Fibroblast of upper back skin (primary cell): ENCODE data around the gene ERGIC1.
A peak's percentile ranks its signal among the peaks of the same experiment; 100 is the strongest.
"Not testable (repeated sequence)": the region's sequence is repeated elsewhere in the genome, so short reads cannot be mapped to it uniquely, and the experiment has no call there.

Experiments used
- DNase-seq: peaks from one replicate; pipeline ENCODE4 v3.0.0-alpha.2; 2013

The ERGIC1 gene

DNA sequence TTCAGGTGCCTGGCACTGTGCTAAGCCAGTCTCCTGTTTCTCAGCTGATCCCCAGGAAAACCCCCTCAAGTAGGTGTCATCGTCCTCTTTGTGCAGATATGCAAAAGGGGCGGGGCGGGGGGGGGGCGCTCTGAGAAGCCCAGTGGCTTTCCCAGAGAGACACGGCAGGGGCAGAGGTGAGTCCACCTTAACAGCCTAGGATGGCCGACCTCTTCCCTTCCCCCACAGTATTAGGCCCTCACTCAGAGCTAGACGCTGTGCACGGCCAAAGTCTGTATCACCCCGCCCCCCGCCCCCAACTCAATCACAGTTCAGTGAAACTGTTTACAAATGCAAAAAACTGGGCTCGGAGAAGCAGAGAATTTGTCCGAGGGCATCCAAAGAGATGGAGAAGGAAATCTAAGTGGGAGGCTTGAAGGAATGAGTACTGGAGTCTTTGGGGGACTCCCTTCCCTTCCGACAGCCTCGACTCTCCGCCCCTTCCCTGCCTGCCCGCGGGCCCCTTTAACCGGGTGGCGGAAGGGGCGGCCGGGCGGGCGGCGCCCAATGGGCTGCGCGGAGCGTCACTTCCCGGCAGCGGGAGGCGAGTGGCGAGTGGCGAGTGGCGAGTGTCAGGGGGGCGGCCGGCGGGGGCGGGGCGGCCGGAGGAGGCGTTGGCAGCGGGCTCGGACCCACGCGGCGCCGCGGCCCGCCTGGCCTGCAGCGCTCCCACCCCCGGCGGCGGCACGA is at the start of gene ERGIC1:
Gene ERGIC1, plus strand, starts transcription at position 566 of the 729 bp plus-strand sequence. Its CDS starts 163 bp downstream, at position 729.
- DNase-seq = peak; percentile 82

GRCh38 chr5:172785429-172786088 is 48.5 kb upstream of the ERGIC1 start:
- DNase-seq = no peak

DNA sequence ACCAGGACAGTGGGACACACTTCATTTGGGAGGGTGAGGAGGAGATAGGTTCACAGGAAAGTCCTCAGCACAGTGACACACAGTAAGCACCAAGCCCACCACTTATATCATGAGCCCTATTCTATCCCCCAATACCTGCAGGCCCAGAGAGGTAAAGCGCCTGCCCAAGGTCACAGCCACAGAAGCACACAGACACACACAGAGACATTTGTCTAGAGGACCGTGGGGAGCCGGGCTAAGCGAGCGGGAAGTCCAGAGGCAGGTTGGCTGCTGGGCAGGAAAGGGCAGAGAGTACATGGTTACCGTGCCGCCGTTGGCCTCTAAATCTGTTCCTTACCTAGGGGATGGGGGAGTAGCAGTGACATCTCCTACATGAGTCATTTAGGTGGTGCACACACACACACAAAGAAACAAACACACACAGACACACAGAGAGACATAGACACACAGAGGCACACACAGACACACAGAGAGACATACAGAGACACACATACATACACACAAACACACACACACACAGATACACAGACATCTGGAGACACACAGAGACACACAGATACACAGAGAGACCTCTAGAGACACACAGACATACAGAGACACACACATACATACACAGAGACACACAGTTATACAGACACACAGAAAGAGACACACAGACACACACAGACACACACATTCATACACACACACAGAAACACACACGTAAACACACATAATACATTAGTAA is 47.2 kb upstream of the ERGIC1 start:
- DNase-seq = no peak

GRCh38 chr5:172787538-172787937 is 46.5 kb upstream of the ERGIC1 start:
- DNase-seq = not testable (repeated sequence)

DNA sequence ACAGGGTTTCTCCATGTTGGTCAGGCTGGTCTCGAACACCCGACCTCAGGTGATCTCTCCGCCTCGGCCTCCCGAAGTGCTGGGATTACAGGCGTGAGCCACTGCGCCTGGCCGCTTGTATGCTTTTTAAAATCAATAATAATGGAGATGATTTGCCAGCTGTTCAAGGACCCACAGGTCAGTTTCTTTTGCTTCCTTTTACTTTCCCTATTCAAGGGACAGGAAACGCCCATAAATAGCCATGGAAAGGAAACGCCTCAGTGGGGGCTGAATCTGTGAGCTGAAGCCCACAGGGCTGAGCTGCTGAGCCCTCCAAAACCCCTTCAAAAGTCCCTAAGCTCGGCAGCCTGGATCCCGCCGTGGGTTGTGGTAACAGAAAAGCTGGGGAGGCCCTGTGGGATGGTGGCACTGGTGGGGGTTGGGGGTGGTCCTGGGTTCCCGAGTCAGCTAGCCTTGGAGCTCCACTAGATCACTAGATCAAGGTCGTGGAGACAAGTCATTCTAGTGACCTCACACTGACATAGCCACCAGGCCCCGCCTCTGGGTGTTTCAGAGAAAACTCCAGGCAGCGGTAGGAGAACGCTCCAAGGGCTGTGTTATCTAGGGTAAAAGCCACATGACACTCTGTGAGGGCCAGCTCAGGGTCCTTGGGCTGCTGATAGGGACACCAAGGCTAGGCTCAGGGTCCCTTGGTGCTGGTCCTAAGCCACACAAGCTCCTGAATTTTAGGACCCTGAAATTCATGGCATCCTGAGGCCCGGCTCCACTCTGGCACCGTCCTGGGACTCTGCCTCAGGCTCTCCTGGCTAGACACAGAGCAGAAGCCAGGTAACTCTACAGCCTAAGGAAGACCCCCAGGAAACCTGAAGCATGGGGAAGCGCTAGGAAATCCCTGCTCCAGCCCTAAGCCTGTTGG is 45.0 kb upstream of the ERGIC1 start:
- DNase-seq = no peak

DNA sequence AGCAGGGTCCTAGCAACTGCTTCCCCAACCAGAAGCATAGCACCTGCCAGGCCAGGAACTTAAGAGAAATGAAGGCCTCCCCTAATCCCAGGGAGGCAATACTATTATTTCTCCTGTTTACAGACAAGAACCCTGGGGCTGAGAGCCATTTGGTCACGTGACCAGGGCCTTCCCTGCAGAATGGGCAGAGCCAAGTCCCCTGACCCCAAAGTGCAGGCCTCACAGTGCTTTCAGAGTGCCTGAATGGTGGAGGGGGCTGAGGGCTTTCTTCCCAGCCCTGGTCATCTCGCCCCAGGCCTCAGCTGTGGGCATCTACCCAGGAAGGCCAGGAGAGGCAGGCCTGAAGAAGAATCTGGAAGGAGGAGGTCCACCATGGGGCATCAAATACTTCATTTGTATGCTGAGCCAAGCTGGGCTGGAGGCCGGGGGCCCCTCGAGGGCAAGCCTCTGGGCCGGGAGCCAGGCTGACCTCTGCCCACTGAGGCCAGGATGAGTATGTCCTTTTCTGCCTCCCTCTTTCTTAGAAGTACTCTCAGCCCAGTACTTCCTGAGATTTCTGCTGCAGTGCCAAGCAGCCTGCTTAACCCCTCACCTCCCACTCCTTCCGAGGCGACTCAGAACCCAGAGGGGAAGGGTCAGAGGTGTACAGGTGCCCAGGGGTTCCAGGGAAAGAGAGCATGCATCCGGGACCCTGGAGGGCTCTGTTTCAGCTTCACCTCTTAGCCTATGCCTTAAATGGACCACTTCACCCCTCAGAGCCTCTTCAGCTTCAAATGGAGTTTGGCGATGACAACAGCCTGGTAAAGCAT is 44.2 kb upstream of the ERGIC1 start:
- DNase-seq = no peak

DNA sequence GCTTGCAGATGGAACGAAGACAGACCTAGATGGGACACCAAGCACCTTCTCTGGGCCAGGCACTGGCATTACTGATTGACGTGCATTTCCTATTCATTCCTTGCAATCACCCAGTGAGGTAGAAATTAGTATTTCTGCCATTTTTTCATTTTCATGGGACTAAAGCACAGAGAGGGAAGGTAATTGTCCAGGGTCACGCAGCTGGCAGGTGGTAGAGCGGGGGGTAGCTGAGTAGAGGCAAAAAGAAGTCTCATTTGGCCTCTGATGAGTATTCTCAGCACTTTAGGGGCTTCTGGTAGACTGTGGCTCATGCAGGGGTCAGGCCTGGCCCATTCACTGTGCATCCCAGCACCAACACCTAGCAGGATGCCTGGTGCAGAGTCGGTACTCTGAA is 43.6 kb upstream of the ERGIC1 start:
- no peak for DNase-seq

- DNase-seq = no peak
These were observed 42.8 kb upstream of the ERGIC1 start for GRCh38 chr5:172791286-172791685.

- DNase-seq = no peak
These were observed 42.2 kb upstream of the ERGIC1 start for GRCh38 chr5:172791726-172792445.

- no peak for DNase-seq
These were observed 41.1 kb upstream of the ERGIC1 start for GRCh38 chr5:172792701-172793570.

- peak; percentile 37 for DNase-seq
These were observed 40.2 kb upstream of the ERGIC1 start for GRCh38 chr5:172793577-172794488.

GRCh38 chr5:172795318-172795977 is 38.6 kb upstream of the ERGIC1 start:
- peak; percentile 99 for DNase-seq

DNA sequence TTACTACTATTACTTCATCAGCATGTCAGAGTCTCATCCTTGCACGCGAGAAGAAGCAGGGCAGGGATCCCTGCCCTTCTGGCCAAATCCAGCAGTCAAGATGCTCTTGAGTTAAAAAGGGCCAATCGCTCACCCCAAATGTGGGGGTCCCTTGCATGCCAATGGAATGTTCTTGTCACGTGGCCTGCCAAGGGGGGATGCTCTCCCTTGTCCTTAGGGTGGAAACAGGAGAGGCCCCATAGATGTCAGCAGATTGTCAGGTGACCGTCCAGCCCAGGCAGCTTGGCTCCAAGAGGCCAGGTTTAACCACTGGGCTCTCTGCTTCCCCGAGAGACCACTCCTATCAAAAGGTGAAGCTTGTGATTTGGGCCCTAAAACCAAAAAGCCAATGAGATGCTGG is 37.7 kb upstream of the ERGIC1 start:
- no peak for DNase-seq

DNA sequence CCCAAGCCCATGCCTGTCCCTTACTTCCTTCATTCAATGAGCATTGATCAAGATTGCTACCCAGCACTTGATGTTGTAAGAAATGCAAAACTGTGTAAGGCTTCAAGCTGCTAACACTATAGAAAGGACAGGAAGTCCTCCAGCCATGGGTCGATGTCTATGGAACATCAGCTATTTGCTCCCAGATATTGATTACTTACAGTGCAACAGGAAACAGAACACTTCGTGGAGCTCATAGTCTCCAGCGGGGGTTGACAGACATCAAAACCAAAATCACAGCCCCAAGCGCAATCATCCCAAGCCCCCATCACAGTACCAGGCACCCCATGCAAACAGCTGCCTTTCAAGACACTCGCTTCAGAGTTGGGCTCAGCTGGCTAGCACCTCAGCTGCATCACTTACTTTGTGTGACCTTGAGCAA is 36.3 kb upstream of the ERGIC1 start:
- DNase-seq = no peak

DNA sequence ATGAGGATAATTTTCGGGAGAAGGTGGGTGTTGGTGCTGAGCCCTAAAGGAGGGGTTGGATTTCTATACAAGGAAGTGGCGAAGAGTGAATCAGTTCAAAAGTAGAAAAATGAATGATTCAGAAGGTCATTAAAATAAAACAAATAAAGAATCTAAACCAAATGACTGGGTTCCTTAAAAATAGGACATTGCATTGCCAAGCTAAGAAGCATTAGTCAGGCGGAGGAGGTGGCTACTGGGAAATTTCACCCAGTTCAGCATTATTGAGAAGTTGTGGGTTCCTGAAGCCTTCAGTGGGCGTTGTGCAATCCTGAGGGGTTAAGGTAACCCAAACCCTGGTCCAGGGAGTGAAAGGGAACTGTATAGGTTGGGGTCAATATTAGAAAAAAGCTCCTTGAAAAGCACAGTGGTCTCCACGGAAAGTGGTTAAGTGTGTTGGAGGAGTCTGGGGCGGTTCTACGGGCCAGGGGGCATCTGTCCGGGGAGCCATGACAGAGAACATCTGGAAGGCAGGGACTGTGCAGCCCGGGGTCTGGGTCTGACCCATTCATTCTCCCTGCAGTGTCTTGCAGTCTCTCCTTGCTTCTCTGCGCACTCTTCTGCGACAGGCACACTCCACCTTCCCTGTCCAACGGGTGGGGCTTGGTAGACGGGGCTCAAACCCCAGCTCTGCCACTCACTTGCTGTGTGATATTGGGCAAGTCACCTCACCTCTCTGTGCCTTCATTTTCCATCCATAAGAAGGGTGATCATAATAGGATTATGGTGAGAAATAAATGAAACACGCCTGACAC is 35.4 kb upstream of the ERGIC1 start:
- peak; percentile 88 for DNase-seq

- DNase-seq = no peak
These were observed 34.6 kb upstream of the ERGIC1 start for GRCh38 chr5:172799416-172799815.

- peak; percentile 78 for DNase-seq
These were observed 33.9 kb upstream of the ERGIC1 start for GRCh38 chr5:172800088-172800551.
